Parathyroid adenoma (tissue), 2 donors: ENCODE results near the gene MVB12B.

Experiments used
- H2AFZ ChIP-seq: fragments of 300-600 bp; sonication (generic); one replicate; pipeline ENCODE4 v1.7.0; 2017; ENCODE audit warnings: antibody characterized with exemption, mild to moderate bottlenecking
- H3K27ac ChIP-seq: fragments of 300-600 bp; sonication (generic); one replicate; pipeline ENCODE4 v1.7.0; 2017
- H3K27me3 ChIP-seq: fragments of 300-600 bp; sonication (generic); one replicate; pipeline ENCODE4 v1.7.0; 2017; ENCODE audit warnings: low read length; ENCODE audit not compliant: control insufficient read depth, insufficient read depth
- H3K36me3 ChIP-seq: fragments of 300-600 bp; sonication (generic); one replicate; pipeline ENCODE4 v1.7.0; 2017; ENCODE audit warnings: low read length; ENCODE audit not compliant: control insufficient read depth, insufficient read depth
- H3K4me1 ChIP-seq: fragments of 300-600 bp; sonication (generic); one replicate; pipeline ENCODE4 v1.7.0; 2017; ENCODE audit warnings: control low read depth
- H3K4me2 ChIP-seq: fragments of 300-600 bp; sonication (generic); one replicate; pipeline ENCODE4 v1.7.0; 2017; ENCODE audit warnings: low read length
- H3K4me3 ChIP-seq: fragments of 300-600 bp; sonication (generic); one replicate; pipeline ENCODE4 v1.7.0; 2017; ENCODE audit warnings: low read depth, low read length
- H3K79me2 ChIP-seq: fragments of 300-600 bp; sonication (generic); one replicate; pipeline ENCODE4 v1.7.0; 2017; ENCODE audit warnings: control low read depth
- H3K9ac ChIP-seq: fragments of 300-600 bp; sonication (generic); one replicate; pipeline ENCODE4 v1.7.0; 2017; ENCODE audit warnings: mild to moderate bottlenecking
- H3K9me3 ChIP-seq: fragments of 300-600 bp; sonication (generic); one replicate; pipeline ENCODE4 v1.7.0; 2017; ENCODE audit warnings: low read length; ENCODE audit not compliant: control insufficient read depth
- CTCF ChIP-seq: fragments of 300-600 bp; sonication (generic); IDR thresholded peaks from one replicate; pipeline ENCODE4 v1.7.0; 2017; ENCODE audit warnings: antibody characterized with exemption, mild to moderate bottlenecking
- donor health status: primary hyperparathyroidism.

Gene MVB12B

GRCh38 chr9:126532951-126533925, 206.6 kb downstream of the MVB12B start:
- H2AFZ ChIP-seq: no peak overlapping the region
- no peaks in the 10 kb centered on the region for H3K9me3 ChIP-seq
- H3K36me3 ChIP-seq: no peaks in the 10 kb centered on the region
- no peaks in the 10 kb centered on the region for H3K27me3 ChIP-seq
- no peak for TF ChIP-seq CTCF
- no peak overlapping the region for H3K4me3 ChIP-seq
- H3K79me2 ChIP-seq: no peaks in the 10 kb centered on the region
- H3K4me2 ChIP-seq: no peak overlapping the region
- H3K27ac ChIP-seq: no peak overlapping the region
- H3K9ac ChIP-seq: no peak overlapping the region
- H3K4me1 ChIP-seq: no peaks in the 10 kb centered on the region

DNA sequence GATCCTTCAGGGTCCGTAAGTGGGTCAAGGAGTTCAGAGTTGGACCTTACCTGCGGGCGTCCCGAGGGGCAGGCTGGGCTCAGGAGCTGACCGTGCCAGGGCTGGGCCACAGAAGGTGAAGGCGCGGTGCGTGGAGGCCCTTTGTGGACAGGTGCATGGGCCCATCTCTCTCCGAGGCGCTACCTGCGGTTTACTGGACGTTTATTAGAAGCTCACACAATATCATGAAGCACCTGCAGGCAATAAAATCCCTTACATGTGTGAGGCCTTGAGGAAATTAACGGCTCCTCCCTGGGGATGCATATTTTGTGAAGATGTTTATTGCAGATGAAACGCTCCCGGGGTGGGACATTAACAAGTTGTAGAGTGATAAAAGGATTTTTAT, 207.3 kb downstream of the MVB12B start:
- Histone ChIP-seq H3K9ac (no peak overlapping the region), H2AFZ (no peak overlapping the region), H3K4me1 (no peaks in the 10 kb centered on the region), H3K27ac (no peak overlapping the region), H3K9me3 (no peaks in the 10 kb centered on the region), H3K27me3 (no peaks in the 10 kb centered on the region), H3K4me3 (no peak overlapping the region), H3K36me3 (no peaks in the 10 kb centered on the region), H3K79me2 (no peaks in the 10 kb centered on the region), H3K4me2 (no peak overlapping the region)
- TF ChIP-seq CTCF: no peak

DNA sequence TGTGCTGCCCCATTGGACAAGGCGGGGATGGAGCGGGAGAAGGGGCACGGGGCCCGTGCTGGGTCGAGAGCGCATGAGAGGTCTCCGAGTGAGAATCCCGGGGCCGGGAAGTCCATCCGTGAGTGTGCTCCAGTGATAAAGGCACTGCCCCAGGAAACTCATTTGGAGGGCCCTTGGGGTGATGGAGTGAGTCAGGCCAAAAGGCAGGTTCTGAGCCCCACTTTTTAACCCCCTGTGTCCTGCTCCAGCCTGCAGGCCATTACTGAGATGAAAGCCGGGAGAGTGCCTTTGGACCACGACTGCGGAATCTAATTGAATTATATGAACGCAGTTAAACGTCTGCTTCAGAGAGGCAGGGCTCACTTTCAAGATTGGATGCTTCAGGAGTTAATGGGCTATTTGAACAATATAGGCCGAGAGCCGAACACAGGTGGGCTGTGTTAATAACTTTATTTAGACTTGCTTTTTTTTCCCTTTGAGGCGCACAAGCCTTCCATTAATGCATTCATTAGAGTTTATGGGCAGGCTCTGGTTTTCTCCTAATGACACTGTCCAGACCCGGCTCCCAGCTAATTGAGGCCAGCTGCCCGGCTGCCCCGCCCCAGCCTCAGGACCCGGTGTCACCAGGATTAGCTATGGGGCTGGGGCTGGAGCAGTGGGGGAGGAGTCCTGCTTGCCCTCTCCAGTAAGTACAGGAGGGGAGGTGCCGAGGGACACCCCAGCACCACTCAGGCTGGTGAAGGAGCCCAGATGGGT, 208.0 kb downstream of the MVB12B start:
- H3K9ac ChIP-seq: no peak overlapping the region
- H3K4me3 ChIP-seq: no peak overlapping the region
- no peaks in the 10 kb centered on the region for H3K9me3 ChIP-seq
- H3K4me1 ChIP-seq: no peaks in the 10 kb centered on the region
- H3K27me3 ChIP-seq: no peaks in the 10 kb centered on the region
- H3K27ac ChIP-seq: no peak overlapping the region
- no peaks in the 10 kb centered on the region for H3K79me2 ChIP-seq
- no peak overlapping the region for H2AFZ ChIP-seq
- no peak for TF ChIP-seq CTCF
- H3K36me3 ChIP-seq: no peaks in the 10 kb centered on the region
- H3K4me2 ChIP-seq: no peak overlapping the region

GRCh38 chr9:126536131-126536530, 209.5 kb downstream of the MVB12B start:
- Histone ChIP-seq H3K36me3 (no peaks in the 10 kb centered on the region), H3K9me3 (no peaks in the 10 kb centered on the region), H2AFZ (no peak overlapping the region), H3K4me1 (no peaks in the 10 kb centered on the region), H3K4me3 (no peak overlapping the region), H3K9ac (no peak overlapping the region), H3K79me2 (no peaks in the 10 kb centered on the region), H3K27ac (no peak overlapping the region), H3K4me2 (no peak overlapping the region), H3K27me3 (no peaks in the 10 kb centered on the region)
- TF ChIP-seq CTCF: no peak
